ENCODE measurements around the gene SAMM50.

Gene SAMM50

DNA sequence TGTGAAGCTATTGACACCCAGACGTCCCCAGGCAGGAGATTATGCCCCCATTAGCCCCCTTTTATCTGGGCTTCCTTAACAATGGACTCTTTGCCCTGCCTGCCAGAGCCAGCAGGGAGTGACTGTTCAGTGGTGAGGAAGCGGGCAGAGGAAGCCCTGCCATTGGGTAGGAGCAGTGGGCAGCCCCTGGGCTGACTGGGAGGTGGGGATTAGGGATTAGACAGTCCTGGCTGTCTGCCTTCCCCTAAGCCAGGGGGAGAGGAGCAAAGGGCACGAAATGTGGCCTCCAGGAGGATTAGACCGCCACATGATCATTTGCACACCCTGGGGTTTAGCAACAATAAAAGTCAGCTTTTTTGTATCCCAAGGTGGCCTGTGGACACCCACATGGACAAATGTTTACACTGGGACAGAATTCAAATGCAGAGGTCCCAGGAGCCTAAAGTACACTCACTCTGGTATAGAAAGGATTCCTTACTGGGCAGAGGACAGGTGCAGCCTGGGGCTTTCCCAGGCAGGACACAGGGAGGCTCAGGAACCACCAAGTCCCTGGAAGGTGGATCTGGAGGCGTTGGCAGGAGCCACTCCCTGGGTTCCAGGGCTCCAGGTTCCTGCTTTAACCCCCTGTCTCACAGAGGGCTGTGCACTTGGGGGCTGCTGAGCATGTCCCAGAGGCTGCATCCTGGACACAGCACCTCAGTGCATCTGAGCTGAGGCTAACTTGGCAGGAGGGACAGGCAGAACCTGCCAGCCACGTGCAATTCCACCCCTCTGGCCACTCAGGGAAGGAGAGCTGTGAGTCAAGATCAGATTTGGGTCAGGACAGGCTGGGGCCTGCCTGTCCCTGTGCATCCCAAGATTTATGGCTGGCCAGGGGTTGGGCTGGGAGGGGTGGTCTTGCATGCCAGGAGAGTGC is 29.6 kb upstream of the SAMM50 start:
- no peak for TF ChIP-seq ZFX (IDR thresholded peaks at IDR 0.05; ENCODE audit: borderline replicate concordance)
- TF ChIP-seq, protein P1, sequence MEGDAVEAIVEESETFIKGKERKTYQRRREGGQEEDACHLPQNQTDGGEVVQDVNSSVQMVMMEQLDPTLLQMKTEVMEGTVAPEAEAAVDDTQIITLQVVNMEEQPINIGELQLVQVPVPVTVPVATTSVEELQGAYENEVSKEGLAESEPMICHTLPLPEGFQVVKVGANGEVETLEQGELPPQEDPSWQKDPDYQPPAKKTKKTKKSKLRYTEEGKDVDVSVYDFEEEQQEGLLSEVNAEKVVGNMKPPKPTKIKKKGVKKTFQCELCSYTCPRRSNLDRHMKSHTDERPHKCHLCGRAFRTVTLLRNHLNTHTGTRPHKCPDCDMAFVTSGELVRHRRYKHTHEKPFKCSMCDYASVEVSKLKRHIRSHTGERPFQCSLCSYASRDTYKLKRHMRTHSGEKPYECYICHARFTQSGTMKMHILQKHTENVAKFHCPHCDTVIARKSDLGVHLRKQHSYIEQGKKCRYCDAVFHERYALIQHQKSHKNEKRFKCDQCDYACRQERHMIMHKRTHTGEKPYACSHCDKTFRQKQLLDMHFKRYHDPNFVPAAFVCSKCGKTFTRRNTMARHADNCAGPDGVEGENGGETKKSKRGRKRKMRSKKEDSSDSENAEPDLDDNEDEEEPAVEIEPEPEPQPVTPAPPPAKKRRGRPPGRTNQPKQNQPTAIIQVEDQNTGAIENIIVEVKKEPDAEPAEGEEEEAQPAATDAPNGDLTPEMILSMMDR (IDR thresholded peaks at IDR 0.05): no peak
- no peak overlapping the region for H3K27ac ChIP-seq

DNA sequence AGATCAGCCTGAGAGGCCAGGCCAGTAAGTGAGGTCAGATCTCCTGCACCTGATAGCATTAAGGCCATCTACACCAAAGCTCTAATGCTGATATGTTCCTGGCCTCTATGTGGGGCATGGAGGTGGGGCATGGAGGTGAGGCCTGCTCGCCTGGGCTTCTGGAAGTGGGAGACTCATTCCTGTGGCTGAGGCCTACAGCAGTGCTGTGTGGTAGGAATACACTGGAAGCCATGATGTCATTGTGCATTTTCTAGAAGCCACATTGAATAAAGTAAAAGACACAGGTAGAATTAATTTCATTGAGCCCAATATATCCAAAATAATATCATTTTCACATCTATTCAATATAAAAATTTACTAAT is 28.9 kb upstream of the SAMM50 start:
- no peak overlapping the region for H3K27ac ChIP-seq
- TF ChIP-seq, protein P1 (IDR thresholded peaks at IDR 0.05): no peak
- no peak for TF ChIP-seq ZFX (IDR thresholded peaks at IDR 0.05; ENCODE audit: borderline replicate concordance)

DNA sequence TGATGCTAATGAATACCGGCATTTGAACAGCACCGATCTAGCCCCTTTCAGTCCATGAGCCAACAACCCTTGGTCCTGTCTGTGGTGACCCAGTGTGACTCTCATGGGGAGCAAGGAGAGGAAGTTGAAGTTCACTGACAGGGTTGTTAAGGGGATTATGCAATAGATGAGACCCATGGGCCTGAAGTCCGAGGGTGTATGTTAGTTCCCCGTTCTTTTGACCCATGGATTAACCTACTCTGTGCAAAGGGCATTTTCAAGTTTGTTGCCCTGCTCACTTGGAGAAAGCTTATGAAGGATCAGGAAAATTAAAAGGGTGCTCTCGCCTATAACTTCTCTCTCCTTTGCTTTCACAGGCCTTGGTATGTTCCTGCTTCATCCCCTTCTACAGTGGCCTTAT is 26.8 kb upstream of the SAMM50 start:
- no peak overlapping the region for H3K27ac ChIP-seq
- TF ChIP-seq ZFX (IDR thresholded peaks at IDR 0.05; ENCODE audit: borderline replicate concordance): no peak
- TF ChIP-seq, protein P1 (IDR thresholded peaks at IDR 0.05): no peak

DNA sequence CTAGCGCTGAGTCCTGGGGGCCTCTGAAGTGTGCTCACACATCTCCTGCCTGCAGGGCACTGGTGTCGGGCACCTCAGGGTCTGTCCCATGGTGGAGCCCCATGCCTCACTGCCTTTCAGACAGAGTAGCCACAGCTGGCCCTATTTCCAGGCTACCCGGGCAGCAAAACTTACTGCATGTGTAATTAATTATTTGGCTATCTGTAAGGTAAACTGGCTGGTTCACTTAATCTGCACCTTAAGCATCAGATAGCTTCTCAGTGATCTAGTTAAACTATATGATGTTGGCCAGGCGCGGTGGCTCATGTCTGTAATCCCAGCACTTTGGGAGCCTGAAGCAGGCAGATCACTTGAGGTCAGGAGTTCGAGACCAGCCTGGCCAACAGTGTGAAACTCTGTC is 26.3 kb upstream of the SAMM50 start:
- no peak overlapping the region for H3K27ac ChIP-seq
- TF ChIP-seq ZFX (IDR thresholded peaks at IDR 0.05; ENCODE audit: borderline replicate concordance): no peak
- TF ChIP-seq, protein P1 (IDR thresholded peaks at IDR 0.05): no peak

DNA sequence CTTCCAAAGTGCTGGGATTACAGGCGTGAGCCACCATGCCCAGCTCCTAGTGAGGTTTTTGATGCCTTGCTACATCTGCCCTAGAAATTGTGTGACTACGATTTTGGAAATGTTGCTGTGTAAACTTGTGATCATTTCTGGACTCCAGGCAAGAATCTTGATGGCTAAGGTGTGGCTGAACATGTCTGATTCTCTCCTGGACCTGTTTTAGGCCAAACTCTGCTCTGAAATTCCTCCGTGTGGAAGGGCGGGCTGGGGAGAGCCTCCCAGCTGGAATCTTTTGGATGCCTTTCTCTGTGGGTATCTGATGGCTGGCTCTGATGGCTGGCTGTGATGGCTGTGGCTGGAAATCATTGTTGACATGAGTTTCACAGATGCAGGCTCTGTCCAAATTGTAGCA is 23.5 kb upstream of the SAMM50 start:
- H3K27ac ChIP-seq: no peak overlapping the region
- TF ChIP-seq, protein P1 (IDR thresholded peaks at IDR 0.05): no peak
- no peak for TF ChIP-seq ZFX (IDR thresholded peaks at IDR 0.05; ENCODE audit: borderline replicate concordance)

DNA sequence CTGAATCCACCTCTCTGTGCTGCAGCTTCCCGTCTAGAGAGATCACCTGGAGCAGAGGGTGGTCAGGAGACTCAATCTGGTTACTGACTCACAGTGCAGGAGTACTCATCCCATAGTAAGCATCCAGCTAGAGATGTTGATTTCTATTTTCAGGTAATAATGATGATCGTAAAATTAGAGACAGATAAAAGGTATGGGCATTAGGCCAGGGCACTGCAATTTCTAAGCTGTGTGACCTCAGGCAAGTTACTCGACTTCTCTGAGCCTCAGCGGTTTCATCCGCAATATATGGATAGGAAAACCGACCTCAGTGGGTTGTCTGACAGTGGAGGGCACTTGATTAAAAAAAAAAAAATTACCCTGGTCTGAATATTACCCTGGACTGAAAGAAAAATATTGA is 13.8 kb upstream of the SAMM50 start:
- TF ChIP-seq ZFX (IDR thresholded peaks at IDR 0.05; ENCODE audit: borderline replicate concordance): no peak
- TF ChIP-seq, protein P1 (IDR thresholded peaks at IDR 0.05): no peak
- H3K27ac ChIP-seq: no peak overlapping the region

DNA sequence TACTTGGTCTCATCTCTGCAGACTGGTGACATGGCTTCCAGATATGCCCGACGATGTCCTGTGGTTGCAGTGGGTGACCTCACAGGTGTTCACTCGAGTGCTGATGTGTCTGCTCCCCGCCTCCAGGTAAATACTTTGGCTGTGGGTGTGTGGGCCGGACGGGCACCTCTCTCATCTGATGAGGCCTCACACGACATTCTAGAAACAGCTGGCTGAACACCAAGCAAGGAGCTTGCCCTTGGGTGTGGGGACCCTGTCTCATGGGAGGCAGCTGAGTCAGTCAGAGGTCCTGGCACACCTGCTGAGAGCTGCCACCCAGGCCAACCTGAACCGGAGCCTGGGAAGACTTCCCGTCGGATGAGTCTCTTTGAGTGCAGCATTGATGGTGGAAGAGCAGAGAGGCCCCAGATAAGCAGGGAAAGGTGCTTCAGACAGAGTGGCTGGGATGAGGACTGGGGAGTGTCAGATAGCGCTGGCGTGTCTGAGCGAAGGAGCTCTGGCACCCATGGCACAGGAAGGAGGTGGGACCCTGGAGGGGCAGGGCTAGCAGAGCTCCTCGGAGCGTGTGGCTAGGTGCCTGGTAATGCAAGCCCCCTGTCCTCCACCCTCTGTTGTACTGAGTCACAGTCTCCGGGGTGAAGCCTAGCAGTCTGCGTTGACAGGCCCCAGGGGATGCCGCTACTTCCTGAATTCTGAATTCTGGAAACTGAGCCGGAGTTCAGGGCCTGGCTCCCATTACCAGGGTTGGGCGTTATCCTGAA is 10.4 kb upstream of the SAMM50 start:
- TF ChIP-seq, protein P1 (IDR thresholded peaks at IDR 0.05): no peak
- no peak for TF ChIP-seq ZFX (IDR thresholded peaks at IDR 0.05; ENCODE audit: borderline replicate concordance)
- no peak overlapping the region for H3K27ac ChIP-seq

All from 22Rv1 (cell line).